ENCODE results near the gene MEF2A.
A peak's percentile ranks its signal among the peaks of the same experiment; 100 is the strongest.
"Not testable (repeated sequence)": the region's sequence is repeated elsewhere in the genome, so short reads cannot be mapped to it uniquely, and the experiment has no call there.

Gene MEF2A

GRCh38 chr15:99656205-99656604 lies 90.4 kb downstream of the MEF2A start:
- DNase-seq, result no peak

DNA sequence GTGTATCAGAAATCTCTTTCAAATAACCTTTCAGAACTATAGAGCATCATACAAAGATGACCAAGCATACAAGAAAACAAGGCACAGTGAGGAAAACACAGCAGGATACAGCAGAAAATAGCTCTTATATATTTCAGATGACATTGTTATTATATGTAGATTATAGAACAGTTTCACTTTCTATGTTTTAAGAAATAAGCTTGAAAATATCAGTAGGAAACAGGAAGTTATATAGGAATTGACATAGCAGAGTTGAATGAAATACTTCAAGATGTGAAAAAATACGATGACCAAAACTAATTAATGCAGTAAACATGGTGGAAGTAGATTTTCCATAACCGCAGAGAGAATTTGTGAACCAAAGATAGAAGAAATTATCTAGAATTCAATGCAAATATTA lies 92.2 kb downstream of the MEF2A start:
- no peak for DNase-seq

GRCh38 chr15:99662903-99663302 lies 97.1 kb downstream of the MEF2A start:
- DNase-seq, result peak; percentile 56

DNA sequence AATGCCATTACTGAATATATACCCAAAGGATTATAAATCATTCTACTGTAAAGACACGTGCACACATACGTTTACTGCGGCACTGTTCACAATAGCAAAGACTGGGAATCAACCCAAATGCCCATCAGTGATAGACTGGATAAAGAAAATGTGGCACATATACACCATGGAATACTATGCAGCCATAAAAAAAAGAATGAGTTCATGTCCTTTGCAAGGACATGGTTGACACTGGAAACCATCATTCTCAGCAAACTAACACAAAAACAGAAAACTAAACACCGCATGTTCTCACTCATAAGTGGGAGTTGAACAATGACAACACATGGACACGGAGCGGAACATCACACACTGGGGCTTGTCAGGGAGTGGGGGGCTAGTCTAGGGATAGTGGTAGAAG lies 100.3 kb downstream of the MEF2A start:
- not testable (repeated sequence) for DNase-seq

DNA sequence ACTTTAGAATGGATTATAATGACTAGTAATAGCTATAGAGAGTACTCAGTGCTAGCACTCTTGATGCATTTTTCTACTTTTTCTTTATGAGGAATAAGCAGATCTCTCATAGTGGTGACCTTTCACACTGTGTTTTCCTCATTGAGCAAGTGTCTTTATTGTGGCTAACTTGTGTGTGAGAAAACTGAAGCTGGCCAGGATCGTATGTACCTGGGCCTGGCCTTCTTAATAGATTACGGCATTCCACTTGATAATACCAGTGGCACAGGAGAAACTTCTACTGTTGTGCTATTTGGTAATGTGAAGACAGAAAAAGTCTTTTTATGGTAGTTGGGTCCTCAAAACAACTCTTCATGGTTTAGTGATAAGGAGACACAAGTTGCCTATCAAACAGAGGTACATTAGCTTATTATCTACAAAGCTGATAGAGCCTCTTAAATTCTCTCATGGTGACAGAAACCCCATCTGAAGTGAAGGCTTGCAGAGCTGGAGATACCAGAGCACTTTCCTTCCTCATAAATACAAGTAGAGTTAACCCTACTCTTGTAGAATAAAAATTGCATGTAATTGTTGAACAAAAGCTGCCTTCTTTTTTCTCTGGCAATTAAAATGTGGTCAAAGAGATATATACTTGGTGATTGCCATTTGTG lies 102.9 kb downstream of the MEF2A start:
- no peak for DNase-seq

DNA sequence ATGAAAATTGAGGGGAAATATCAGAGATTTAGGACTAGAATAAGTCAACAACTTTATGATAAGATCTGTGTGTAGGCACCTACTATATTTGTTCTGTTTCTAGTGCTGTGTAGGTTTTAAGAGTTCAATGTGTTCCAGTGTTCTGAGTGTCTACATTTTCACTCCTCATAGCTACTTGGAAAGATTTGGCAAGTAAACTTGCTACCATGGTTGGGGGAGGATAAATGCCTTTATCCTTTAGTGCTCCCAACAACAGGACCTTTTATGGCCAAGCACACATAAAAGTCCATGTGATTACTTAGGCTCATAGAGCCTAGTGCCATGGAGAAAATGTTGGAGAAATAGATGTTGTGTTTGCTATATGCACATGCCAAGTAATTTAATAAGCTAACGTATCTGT lies 103.5 kb downstream of the MEF2A start:
- no peak for DNase-seq

- DNase-seq, result no peak
These were observed 106.3 kb downstream of the MEF2A start for GRCh38 chr15:99671926-99672635.

- no peak for DNase-seq
These were observed 107.3 kb downstream of the MEF2A start for GRCh38 chr15:99673111-99673510.

- DNase-seq, result no peak
These were observed 108.5 kb downstream of the MEF2A start for GRCh38 chr15:99674279-99674678.

GRCh38 chr15:99677540-99678134 lies 111.9 kb downstream of the MEF2A start:
- DNase-seq, result no peak

DNA sequence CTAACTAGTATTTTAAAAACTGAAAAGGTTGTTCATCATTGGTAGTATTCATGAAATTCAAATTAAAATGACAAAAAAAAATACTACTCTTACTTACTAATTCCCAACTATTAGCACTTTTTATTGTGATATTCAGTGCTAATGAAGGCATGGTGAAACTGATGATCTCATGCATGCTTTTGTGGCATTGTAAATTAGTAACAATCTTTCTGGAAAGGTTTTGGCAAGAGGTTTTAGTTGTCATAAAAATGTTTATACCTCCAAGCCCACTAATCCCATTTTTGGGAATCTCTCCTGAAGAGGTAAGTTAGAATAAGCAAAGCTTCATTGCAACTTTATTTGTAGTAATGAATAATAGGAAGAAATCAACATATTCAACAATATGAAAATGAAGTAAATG lies 114.5 kb downstream of the MEF2A start:
- DNase-seq, result no peak

GRCh38 chr15:99681990-99682389 lies 116.2 kb downstream of the MEF2A start:
- DNase-seq, result peak; percentile 25

GRCh38 chr15:99682455-99682854 lies 116.7 kb downstream of the MEF2A start:
- peak; percentile 89 for DNase-seq

GRCh38 chr15:99683000-99683670 lies 117.4 kb downstream of the MEF2A start:
- peak; percentile 76 for DNase-seq

GRCh38 chr15:99686290-99686689 lies 120.5 kb downstream of the MEF2A start:
- DNase-seq, result no peak

DNA sequence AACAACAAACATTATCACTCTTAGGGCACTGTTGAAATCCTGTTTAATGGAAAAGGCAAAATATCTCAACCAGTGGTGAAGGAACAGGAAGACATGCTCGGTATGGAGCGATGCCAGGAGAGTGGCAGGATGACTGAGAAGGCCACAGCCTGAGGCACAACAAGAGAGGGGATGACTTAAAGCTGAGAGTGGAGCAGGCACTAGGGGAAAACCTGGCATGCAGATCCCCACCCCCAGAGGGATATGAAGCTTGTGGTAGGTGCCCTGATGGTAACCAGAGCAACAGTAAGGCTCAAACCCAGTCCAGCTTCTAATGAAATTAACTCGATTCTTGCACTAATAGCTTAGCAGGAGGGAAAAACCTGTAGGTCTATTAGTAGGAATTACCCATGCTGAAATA lies 127.0 kb downstream of the MEF2A start:
- DNase-seq, result peak; percentile 13

DNA sequence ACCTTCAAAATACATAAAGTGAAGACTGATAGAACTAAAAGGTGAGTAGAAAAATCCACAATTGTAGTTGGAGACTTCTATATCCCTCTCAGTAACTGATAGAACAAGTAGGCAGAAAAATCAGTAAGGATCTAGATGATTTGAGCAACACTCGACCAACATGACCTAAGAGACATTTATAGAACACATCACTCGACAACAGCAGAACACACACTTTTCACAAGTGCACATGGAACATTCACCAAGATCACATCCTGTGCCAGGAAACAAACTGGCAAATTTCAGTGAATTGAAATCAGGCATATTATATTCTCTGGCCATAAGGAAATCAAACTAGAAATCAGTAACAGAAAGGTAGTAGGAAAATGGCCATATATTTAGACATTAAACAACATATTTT lies 130.3 kb downstream of the MEF2A start:
- DNase-seq, result no peak

GRCh38 chr15:99702895-99703602 lies 137.3 kb downstream of the MEF2A start:
- peak; percentile 19 for DNase-seq

GRCh38 chr15:99703603-99704443 lies 138.0 kb downstream of the MEF2A start:
- peak; percentile 89 for DNase-seq

DNA sequence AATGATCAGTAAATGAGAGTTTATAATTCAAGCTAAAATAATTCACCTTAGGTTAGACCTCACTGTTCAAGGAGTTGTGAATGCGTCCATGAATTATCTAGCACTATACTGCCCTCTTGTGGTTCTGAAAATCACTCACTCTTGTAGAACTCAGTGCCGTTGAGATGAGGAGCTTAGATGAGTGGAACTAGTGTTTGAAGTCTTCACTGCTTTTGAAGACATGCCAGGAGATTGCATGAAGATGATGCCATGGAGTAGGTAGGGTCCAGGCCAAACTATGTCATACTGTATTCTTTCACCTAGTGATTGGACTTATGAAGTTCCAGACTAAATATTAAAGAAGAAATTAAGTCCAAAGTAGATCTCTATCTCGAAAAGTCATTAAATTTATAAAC lies 138.7 kb downstream of the MEF2A start:
- peak; percentile 82 for DNase-seq

DNA sequence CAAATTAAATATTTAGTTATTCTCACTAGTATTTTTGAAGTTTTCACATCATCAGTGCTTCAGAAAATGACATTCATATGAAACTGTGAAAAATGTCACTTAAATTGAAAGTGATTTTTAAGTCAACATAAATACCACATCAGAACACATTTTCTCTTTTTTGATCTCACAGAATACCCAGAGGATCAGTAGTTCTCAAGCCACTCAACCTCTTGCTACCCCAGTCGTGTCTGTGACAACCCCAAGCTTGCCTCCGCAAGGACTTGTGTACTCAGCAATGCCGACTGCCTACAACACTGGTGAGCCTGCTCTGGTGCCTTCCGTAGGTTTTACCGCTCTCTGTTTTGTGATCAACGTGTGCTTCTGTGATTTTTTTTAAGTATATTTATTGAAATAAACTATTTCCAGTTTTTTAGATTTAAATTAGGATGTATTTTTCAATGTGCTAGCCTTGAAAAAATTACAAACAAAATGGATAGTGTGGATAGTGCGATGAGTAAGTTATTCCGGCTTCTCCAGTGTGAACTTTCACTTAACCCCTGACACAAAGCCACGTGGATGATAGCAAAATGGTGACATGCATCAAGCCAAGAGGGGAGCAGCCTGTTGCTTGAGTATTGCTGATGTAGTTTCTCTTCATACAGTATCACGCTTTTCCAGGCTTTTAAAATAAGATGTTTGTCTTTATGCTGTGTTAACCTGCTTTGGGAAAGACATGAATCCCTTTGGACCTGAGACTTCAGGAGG lies 140.9 kb downstream of the MEF2A start:
- DNase-seq, result no peak

Data from fibroblast of skin of right biceps (primary cell).